BLaER1 (cell line): ENCODE results near the gene PTGDS.

Source experiments
- H3K27ac ChIP-seq: shearing (Covaris generic); formaldehyde crosslinking; 2 replicates; pipeline ENCODE4 v1.8.1; 2022
- H3K27me3 ChIP-seq: shearing (Covaris generic); formaldehyde crosslinking; 2 replicates; pipeline ENCODE4 v1.8.1; 2022
- H3K36me3 ChIP-seq: shearing (Covaris generic); formaldehyde crosslinking; 2 replicates; pipeline ENCODE4 v1.8.1; 2022
- H3K4me1 ChIP-seq: shearing (Covaris generic); formaldehyde crosslinking; 2 replicates; pipeline ENCODE4 v1.8.1; 2022
- H3K4me2 ChIP-seq: shearing (Covaris generic); formaldehyde crosslinking; 2 replicates; pipeline ENCODE4 v1.8.1; 2022
- H3K4me3 ChIP-seq: shearing (Covaris generic); formaldehyde crosslinking; 2 replicates; pipeline ENCODE4 v1.8.1; 2022
- H3K9ac ChIP-seq: shearing (Covaris generic); formaldehyde crosslinking; 2 replicates; pipeline ENCODE4 v1.8.1; 2022
- H3K9me3 ChIP-seq: shearing (Covaris generic); formaldehyde crosslinking; 2 replicates; pipeline ENCODE4 v1.8.1; 2022
- H4K20me1 ChIP-seq: shearing (Covaris generic); formaldehyde crosslinking; 2 replicates; pipeline ENCODE4 v1.8.1; 2022
- Cebpa-rat ChIP-seq: shearing (Covaris generic); IDR thresholded peaks from 2 replicates; pipeline ENCODE4 v1.8.1; 2022

The PTGDS gene

GRCh38 chr9:137014166-137014565 lies 36.9 kb downstream of the PTGDS start:
- H3K27ac ChIP-seq, result no peak overlapping the region

GRCh38 chr9:137014776-137015539 lies 37.7 kb downstream of the PTGDS start:
- TF ChIP-seq Cebpa-rat, result no peak
- peaks cover 74% of the 10 kb centered on the region for H3K36me3 ChIP-seq
- no peak overlapping the region for H3K9ac ChIP-seq
- 0 out of 2 replicates have a peak, but pooled peaks cover 4% of the 10 kb centered on the region for H3K9me3 ChIP-seq
- H4K20me1 ChIP-seq, result no peaks in the 10 kb centered on the region
- H3K4me3 ChIP-seq, result no peak overlapping the region
- peaks cover 12% of the 10 kb centered on the region for H3K4me1 ChIP-seq
- H3K27me3 ChIP-seq, result no peaks in the 10 kb centered on the region
- no peak overlapping the region for H3K27ac ChIP-seq
- H3K4me2 ChIP-seq, result no peak overlapping the region

More at GRCh38 chr9:137014166-137014565, 36.9 kb downstream of the PTGDS start:
- Histone ChIP-seq H3K4me3 (no peak overlapping the region), H3K9ac (no peak overlapping the region), H3K36me3 (peaks cover 74% of the 10 kb centered on the region), H4K20me1 (no peaks in the 10 kb centered on the region), H3K4me1 (peaks cover 4% of the 10 kb centered on the region; the same call in 1 of the 2 replicates), H3K9me3 (0 out of 2 replicates have a peak, but pooled peaks cover 4% of the 10 kb centered on the region), H3K27me3 (no peaks in the 10 kb centered on the region), H3K4me2 (no peak overlapping the region)
- TF ChIP-seq Cebpa-rat, result no peak

GRCh38 chr9:137015540-137015930 lies 38.2 kb downstream of the PTGDS start:
- Histone ChIP-seq H3K27ac (no peak overlapping the region), H4K20me1 (no peaks in the 10 kb centered on the region), H3K9me3 (0 out of 2 replicates have a peak, but pooled peaks cover 4% of the 10 kb centered on the region), H3K36me3 (peaks cover 77% of the 10 kb centered on the region), H3K4me1 (peaks cover 13% of the 10 kb centered on the region), H3K27me3 (no peaks in the 10 kb centered on the region), H3K4me2 (no peak overlapping the region), H3K4me3 (no peak overlapping the region), H3K9ac (no peak overlapping the region)
- TF ChIP-seq Cebpa-rat, result no peak

- H3K4me3 ChIP-seq, result no peak overlapping the region
- no peaks in the 10 kb centered on the region for H4K20me1 ChIP-seq
- no peak overlapping the region for H3K27ac ChIP-seq
- H3K9ac ChIP-seq, result no peak overlapping the region
- H3K9me3 ChIP-seq, result 0 out of 2 replicates have a peak, but pooled peaks cover 4% of the 10 kb centered on the region
- no peak overlapping the region for H3K4me2 ChIP-seq
- no peaks in the 10 kb centered on the region for H3K27me3 ChIP-seq
- peaks cover 82% of the 10 kb centered on the region for H3K36me3 ChIP-seq
- H3K4me1 ChIP-seq, result peaks cover 13% of the 10 kb centered on the region
- TF ChIP-seq Cebpa-rat, result no peak
Observed at GRCh38 chr9:137015976-137016375, 38.7 kb downstream of the PTGDS start.

- Histone ChIP-seq H3K9me3 (0 out of 2 replicates have a peak, but pooled peaks cover 4% of the 10 kb centered on the region), H3K4me3 (no peak overlapping the region), H3K4me1 (peaks cover 13% of the 10 kb centered on the region), H3K9ac (no peak overlapping the region), H3K27me3 (no peaks in the 10 kb centered on the region), H4K20me1 (peaks cover 4% of the 10 kb centered on the region; the same call in 1 of the 2 replicates), H3K27ac (no peak overlapping the region), H3K36me3 (peaks cover 86% of the 10 kb centered on the region), H3K4me2 (no peak overlapping the region)
- no peak for TF ChIP-seq Cebpa-rat
Observed at GRCh38 chr9:137016436-137016835, 39.1 kb downstream of the PTGDS start.

- Histone ChIP-seq H3K9ac (no peak overlapping the region), H4K20me1 (peaks cover 7% of the 10 kb centered on the region; the same call in 1 of the 2 replicates), H3K27me3 (no peaks in the 10 kb centered on the region), H3K4me2 (no peak overlapping the region), H3K4me3 (no peak overlapping the region), H3K9me3 (0 out of 2 replicates have a peak, but pooled peaks cover 4% of the 10 kb centered on the region), H3K4me1 (peaks cover 13% of the 10 kb centered on the region), H3K36me3 (peaks cover 86% of the 10 kb centered on the region), H3K27ac (no peak overlapping the region)
- no peak for TF ChIP-seq Cebpa-rat
Observed at GRCh38 chr9:137017071-137017470, 39.8 kb downstream of the PTGDS start.

GRCh38 chr9:137017791-137018497 lies 40.6 kb downstream of the PTGDS start:
- Histone ChIP-seq H3K4me2 (no peak overlapping the region), H3K4me3 (no peak overlapping the region), H4K20me1 (peaks cover 7% of the 10 kb centered on the region; the same call in 1 of the 2 replicates), H3K36me3 (peaks cover 84% of the 10 kb centered on the region), H3K27ac (no peak overlapping the region), H3K9ac (no peak overlapping the region), H3K4me1 (peaks cover 13% of the 10 kb centered on the region), H3K27me3 (no peaks in the 10 kb centered on the region), H3K9me3 (0 out of 2 replicates have a peak, but pooled peaks cover 4% of the 10 kb centered on the region)
- no peak for TF ChIP-seq Cebpa-rat

- Histone ChIP-seq H3K4me2 (peak overlapping the region; percentile 32; the same call in 1 of the 2 replicates), H3K27me3 (no peaks in the 10 kb centered on the region), H3K36me3 (peaks cover 80% of the 10 kb centered on the region), H3K4me3 (no peak overlapping the region), H3K9ac (no peak overlapping the region), H3K9me3 (0 out of 2 replicates have a peak, but pooled peaks cover 4% of the 10 kb centered on the region), H4K20me1 (peaks cover 14% of the 10 kb centered on the region), H3K27ac (no peak overlapping the region), H3K4me1 (peaks cover 13% of the 10 kb centered on the region)
- no peak for TF ChIP-seq Cebpa-rat
Observed at GRCh38 chr9:137018761-137019559, 41.7 kb downstream of the PTGDS start.
